K562 (cell line): ENCODE measurements around the gene LEMD1. TPM values are rescaled to one million over a fixed set of nuclear protein-coding genes. Genes with fewer than 3 reads are reported as not detected.

ENCODE experiments used
- CBFA2T2 ChIP-seq: fragments of 450-650 bp; conservative IDR thresholded peaks from 2 replicates; pipeline ENCODE4 v1.6.1; 2017; ENCODE audit warnings: mild to moderate bottlenecking
- SIN3A ChIP-seq, 2 experiments: fragments of 150-350 bp in 1 of 2; IDR thresholded peaks; 2 replicates each; pipeline ENCODE4 v1.6.1; 2011 to 2016; ENCODE audit warnings: borderline replicate concordance in 2 of 2, low read depth in 2 of 2, low read length in 2 of 2, mild to moderate bottlenecking in 2 of 2, moderate library complexity in 2 of 2; ENCODE audit not compliant: control insufficient read depth in 1 of 2
- ZNF134 ChIP-seq: fragments of 250-450 bp; sonication (Bioruptor Pico); conservative IDR thresholded peaks from 2 replicates; pipeline ENCODE4 v1.4.0; 2020
- ZNF197 ChIP-seq: fragments of 200-800 bp; sonication (Bioruptor generic); IDR thresholded peaks from 2 replicates; pipeline ENCODE4 v1.6.1; 2016; ENCODE audit warnings: low read depth, missing genetic modification characterization, missing compliant biosample characterization
- polyA plus RNA-seq, 8 experiments: library from polyadenylated mRNA; depleted of rRNA in 4 of 8; stranded (reverse) in 5 of 8; unstranded in 3 of 8; fragments of >200 nt; fragmentation: Nextera tagmentation in 2 of 8; fragmentation: Illumina TruSeq in 1 of 8; extraction: Ambion mirVana in 2 of 8; extraction: Trizol in 1 of 8; gene quantifications; 2 replicates each; pipeline versions ENCODE4 v1.2.1 to v1.2.3, GENCODE V29; 2011 to 2014; ENCODE audit warnings: inconsistent platforms in 1 of 8, missing spikeins in 1 of 8
- total RNA-seq, 7 experiments: library from RNA; depleted of rRNA in 6 of 7; stranded (reverse); fragments of >200 nt in 6 of 7; fragmentation: Illumina TruSeq in 2 of 7; extraction: Trizol in 2 of 7; gene quantifications; 2 replicates each; pipeline versions ENCODE4 v1.2.1 to v1.2.3, GENCODE V29; 2011 to 2021; ENCODE audit warnings: low replicate concordance in 1 of 7
- TF ChIP-seq, protein P1 (sequence below): fragments of 200-600 bp; sonication (generic); IDR thresholded peaks from one replicate; pipeline ENCODE4 v1.6.1; 2012; ENCODE audit warnings: mild to moderate bottlenecking, low read depth, low read length, inconsistent platforms
- TF ChIP-seq, protein P2 (sequence below): IDR thresholded peaks from 2 replicates; pipeline ENCODE4 v1.6.1; 2012; ENCODE audit warnings: low read depth, low read length, improper control_type of control experiment, borderline replicate concordance
- TF ChIP-seq, protein P3 (sequence below): fragments of 250-450 bp; sonication (Bioruptor Pico); IDR thresholded peaks from 2 replicates; pipeline ENCODE4 v1.4.0; 2020; ENCODE audit warnings: mild to moderate bottlenecking, moderate library complexity
- TF ChIP-seq, protein P4 (sequence below): fragments of 250-450 bp; sonication (Bioruptor Pico); IDR thresholded peaks from 2 replicates; pipeline ENCODE4 v1.8.0; 2021; ENCODE audit warnings: mild to moderate bottlenecking, moderate library complexity
- TF ChIP-seq, protein P5 (sequence below): IDR thresholded peaks from 2 replicates; pipeline ENCODE4 v1.6.1; 2014; ENCODE audit warnings: antibody characterized with exemption

The LEMD1 gene
- total and polyA plus RNA-seq, 9 of the 15 experiments (the other 6 are each of a cell fraction or from before 2014, with no cell fraction given) = 0.11 to 2.4 (median 0.57) TPM; not detected in 1

DNA sequence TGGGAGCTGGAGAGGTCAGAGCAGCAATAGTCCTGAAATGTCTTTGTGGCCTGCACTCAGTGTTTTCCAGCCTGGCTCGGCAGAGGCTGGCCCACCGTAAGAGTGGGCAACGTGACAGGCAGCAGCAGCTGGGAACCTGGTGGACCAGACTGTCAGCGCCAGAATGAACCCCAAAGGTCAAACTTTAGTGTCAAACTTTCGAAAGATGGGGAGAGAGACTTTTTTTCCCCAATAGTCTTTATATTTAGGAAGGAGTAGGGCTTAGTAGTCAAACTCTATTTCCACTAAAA is 23.7 kb upstream of the LEMD1 start (continued):
- TF ChIP-seq, protein P1, sequence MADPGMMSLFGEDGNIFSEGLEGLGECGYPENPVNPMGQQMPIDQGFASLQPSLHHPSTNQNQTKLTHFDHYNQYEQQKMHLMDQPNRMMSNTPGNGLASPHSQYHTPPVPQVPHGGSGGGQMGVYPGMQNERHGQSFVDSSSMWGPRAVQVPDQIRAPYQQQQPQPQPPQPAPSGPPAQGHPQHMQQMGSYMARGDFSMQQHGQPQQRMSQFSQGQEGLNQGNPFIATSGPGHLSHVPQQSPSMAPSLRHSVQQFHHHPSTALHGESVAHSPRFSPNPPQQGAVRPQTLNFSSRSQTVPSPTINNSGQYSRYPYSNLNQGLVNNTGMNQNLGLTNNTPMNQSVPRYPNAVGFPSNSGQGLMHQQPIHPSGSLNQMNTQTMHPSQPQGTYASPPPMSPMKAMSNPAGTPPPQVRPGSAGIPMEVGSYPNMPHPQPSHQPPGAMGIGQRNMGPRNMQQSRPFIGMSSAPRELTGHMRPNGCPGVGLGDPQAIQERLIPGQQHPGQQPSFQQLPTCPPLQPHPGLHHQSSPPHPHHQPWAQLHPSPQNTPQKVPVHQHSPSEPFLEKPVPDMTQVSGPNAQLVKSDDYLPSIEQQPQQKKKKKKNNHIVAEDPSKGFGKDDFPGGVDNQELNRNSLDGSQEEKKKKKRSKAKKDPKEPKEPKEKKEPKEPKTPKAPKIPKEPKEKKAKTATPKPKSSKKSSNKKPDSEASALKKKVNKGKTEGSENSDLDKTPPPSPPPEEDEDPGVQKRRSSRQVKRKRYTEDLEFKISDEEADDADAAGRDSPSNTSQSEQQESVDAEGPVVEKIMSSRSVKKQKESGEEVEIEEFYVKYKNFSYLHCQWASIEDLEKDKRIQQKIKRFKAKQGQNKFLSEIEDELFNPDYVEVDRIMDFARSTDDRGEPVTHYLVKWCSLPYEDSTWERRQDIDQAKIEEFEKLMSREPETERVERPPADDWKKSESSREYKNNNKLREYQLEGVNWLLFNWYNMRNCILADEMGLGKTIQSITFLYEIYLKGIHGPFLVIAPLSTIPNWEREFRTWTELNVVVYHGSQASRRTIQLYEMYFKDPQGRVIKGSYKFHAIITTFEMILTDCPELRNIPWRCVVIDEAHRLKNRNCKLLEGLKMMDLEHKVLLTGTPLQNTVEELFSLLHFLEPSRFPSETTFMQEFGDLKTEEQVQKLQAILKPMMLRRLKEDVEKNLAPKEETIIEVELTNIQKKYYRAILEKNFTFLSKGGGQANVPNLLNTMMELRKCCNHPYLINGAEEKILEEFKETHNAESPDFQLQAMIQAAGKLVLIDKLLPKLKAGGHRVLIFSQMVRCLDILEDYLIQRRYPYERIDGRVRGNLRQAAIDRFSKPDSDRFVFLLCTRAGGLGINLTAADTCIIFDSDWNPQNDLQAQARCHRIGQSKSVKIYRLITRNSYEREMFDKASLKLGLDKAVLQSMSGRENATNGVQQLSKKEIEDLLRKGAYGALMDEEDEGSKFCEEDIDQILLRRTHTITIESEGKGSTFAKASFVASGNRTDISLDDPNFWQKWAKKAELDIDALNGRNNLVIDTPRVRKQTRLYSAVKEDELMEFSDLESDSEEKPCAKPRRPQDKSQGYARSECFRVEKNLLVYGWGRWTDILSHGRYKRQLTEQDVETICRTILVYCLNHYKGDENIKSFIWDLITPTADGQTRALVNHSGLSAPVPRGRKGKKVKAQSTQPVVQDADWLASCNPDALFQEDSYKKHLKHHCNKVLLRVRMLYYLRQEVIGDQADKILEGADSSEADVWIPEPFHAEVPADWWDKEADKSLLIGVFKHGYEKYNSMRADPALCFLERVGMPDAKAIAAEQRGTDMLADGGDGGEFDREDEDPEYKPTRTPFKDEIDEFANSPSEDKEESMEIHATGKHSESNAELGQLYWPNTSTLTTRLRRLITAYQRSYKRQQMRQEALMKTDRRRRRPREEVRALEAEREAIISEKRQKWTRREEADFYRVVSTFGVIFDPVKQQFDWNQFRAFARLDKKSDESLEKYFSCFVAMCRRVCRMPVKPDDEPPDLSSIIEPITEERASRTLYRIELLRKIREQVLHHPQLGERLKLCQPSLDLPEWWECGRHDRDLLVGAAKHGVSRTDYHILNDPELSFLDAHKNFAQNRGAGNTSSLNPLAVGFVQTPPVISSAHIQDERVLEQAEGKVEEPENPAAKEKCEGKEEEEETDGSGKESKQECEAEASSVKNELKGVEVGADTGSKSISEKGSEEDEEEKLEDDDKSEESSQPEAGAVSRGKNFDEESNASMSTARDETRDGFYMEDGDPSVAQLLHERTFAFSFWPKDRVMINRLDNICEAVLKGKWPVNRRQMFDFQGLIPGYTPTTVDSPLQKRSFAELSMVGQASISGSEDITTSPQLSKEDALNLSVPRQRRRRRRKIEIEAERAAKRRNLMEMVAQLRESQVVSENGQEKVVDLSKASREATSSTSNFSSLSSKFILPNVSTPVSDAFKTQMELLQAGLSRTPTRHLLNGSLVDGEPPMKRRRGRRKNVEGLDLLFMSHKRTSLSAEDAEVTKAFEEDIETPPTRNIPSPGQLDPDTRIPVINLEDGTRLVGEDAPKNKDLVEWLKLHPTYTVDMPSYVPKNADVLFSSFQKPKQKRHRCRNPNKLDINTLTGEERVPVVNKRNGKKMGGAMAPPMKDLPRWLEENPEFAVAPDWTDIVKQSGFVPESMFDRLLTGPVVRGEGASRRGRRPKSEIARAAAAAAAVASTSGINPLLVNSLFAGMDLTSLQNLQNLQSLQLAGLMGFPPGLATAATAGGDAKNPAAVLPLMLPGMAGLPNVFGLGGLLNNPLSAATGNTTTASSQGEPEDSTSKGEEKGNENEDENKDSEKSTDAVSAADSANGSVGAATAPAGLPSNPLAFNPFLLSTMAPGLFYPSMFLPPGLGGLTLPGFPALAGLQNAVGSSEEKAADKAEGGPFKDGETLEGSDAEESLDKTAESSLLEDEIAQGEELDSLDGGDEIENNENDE = no peak
- TF ChIP-seq SIN3A (IDR thresholded peaks at IDR 0.05; ENCODE audit: borderline replicate concordance in 2 of 2, control insufficient read depth in 1 of 2, low read depth in 2 of 2, low read length in 2 of 2) (no peak), ZNF197 (CRISPR knock-in tag) (no peak), ZNF134 (CRISPR knock-in tag) (no peak), CBFA2T2 (no peak)
- TF ChIP-seq, protein P2, sequence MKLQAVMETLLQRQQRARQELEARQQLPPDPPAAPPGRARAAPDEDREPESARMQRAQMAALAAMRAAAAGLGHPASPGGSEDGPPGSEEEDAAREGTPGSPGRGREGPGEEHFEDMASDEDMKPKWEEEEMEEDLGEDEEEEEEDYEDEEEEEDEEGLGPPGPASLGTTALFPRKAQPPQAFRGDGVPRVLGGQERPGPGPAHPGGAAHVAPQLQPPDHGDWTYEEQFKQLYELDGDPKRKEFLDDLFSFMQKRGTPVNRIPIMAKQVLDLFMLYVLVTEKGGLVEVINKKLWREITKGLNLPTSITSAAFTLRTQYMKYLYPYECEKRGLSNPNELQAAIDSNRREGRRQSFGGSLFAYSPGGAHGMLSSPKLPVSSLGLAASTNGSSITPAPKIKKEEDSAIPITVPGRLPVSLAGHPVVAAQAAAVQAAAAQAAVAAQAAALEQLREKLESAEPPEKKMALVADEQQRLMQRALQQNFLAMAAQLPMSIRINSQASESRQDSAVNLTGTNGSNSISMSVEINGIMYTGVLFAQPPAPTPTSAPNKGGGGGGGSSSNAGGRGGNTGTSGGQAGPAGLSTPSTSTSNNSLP = no peak
- TF ChIP-seq, protein P3, sequence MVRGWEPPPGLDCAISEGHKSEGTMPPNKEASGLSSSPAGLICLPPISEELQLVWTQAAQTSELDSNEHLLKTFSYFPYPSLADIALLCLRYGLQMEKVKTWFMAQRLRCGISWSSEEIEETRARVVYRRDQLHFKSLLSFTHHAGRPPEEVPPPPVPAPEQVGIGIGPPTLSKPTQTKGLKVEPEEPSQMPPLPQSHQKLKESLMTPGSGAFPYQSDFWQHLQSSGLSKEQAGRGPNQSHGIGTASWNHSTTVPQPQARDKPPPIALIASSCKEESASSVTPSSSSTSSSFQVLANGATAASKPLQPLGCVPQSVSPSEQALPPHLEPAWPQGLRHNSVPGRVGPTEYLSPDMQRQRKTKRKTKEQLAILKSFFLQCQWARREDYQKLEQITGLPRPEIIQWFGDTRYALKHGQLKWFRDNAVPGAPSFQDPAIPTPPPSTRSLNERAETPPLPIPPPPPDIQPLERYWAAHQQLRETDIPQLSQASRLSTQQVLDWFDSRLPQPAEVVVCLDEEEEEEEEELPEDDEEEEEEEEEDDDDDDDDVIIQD (CRISPR knock-in tag) = no peak
- TF ChIP-seq, protein P4, sequence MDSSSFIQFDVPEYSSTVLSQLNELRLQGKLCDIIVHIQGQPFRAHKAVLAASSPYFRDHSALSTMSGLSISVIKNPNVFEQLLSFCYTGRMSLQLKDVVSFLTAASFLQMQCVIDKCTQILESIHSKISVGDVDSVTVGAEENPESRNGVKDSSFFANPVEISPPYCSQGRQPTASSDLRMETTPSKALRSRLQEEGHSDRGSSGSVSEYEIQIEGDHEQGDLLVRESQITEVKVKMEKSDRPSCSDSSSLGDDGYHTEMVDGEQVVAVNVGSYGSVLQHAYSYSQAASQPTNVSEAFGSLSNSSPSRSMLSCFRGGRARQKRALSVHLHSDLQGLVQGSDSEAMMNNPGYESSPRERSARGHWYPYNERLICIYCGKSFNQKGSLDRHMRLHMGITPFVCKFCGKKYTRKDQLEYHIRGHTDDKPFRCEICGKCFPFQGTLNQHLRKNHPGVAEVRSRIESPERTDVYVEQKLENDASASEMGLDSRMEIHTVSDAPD (CRISPR knock-in tag) = no peak
- TF ChIP-seq, protein P5, sequence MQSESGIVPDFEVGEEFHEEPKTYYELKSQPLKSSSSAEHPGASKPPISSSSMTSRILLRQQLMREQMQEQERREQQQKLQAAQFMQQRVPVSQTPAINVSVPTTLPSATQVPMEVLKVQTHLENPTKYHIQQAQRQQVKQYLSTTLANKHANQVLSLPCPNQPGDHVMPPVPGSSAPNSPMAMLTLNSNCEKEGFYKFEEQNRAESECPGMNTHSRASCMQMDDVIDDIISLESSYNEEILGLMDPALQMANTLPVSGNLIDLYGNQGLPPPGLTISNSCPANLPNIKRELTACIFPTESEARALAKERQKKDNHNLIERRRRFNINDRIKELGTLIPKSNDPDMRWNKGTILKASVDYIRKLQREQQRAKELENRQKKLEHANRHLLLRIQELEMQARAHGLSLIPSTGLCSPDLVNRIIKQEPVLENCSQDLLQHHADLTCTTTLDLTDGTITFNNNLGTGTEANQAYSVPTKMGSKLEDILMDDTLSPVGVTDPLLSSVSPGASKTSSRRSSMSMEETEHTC = no peak
